ENCODE results near the gene AWAT1.

DNA sequence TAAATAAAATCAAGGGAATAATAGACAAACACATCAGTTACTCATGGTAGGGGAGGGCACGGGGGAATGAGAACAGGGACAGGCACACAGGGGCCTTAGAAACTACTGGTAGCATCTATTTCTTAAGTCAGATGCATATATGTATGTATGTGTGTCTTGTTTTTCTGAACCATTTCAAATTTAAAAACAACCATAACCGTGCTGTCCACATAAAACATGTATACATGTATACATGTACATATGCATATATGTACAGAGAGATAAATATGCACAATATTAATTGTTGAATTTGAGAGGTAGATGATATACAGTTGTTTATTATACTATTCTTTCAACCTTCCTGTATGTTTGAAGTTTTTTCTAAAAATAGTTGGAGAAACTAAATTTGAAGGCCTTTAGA, 7.8 kb upstream of the AWAT1 start:
- TF ChIP-seq POLR2A (IDR thresholded peaks at IDR 0.05; ENCODE audit: low read depth, low read length) (no peak), SPI1 (IDR thresholded peaks at IDR 0.05; ENCODE audit: low read depth, low read length) (no peak)

Data from GM12891 (cell line).